Hematopoietic multipotent progenitor cell treated with erythropoietin and hydrocortisone succinate and interleukin-3 and kit ligand, for 15 days (in vitro differentiated cells): ENCODE measurements around the gene ADAM19.

Experiments
- DNase-seq: peaks from one replicate; pipeline ENCODE4 v3.0.0-alpha.2; 2015; ENCODE audit warnings: low spot score

The ADAM19 gene

GRCh38 chr5:157596487-157596886 is 20.9 kb upstream of the ADAM19 start:
- no peak for DNase-seq

GRCh38 chr5:157594675-157595459 is 19.3 kb upstream of the ADAM19 start:
- no peak for DNase-seq

- DNase-seq, result no peak
Observed at GRCh38 chr5:157594257-157594656, 18.7 kb upstream of the ADAM19 start.

GRCh38 chr5:157593052-157593757 is 17.6 kb upstream of the ADAM19 start:
- DNase-seq, result no peak

- no peak for DNase-seq
Observed at GRCh38 chr5:157592594-157592993, 17.0 kb upstream of the ADAM19 start.

- DNase-seq, result no peak
Observed at GRCh38 chr5:157590478-157590877, 14.9 kb upstream of the ADAM19 start.

- no peak for DNase-seq
Observed at GRCh38 chr5:157584628-157585027, 9.1 kb upstream of the ADAM19 start.

- no peak for DNase-seq
Observed at GRCh38 chr5:157582731-157583620, 7.4 kb upstream of the ADAM19 start.

GRCh38 chr5:157581901-157582300 is 6.3 kb upstream of the ADAM19 start:
- no peak for DNase-seq

GRCh38 chr5:157578079-157578780 is 2.7 kb upstream of the ADAM19 start:
- DNase-seq, result no peak

GRCh38 chr5:157576678-157577077 is 1.1 kb upstream of the ADAM19 start:
- no peak for DNase-seq

- no peak for DNase-seq
Observed at GRCh38 chr5:157574456-157575380, 857 bp downstream of the ADAM19 start.

GRCh38 chr5:157571357-157571827 is 4.2 kb downstream of the ADAM19 start:
- no peak for DNase-seq

- DNase-seq, result no peak
Observed at GRCh38 chr5:157570531-157571200, 4.9 kb downstream of the ADAM19 start.

GRCh38 chr5:157568720-157569119 is 6.9 kb downstream of the ADAM19 start:
- no peak for DNase-seq

- DNase-seq, result no peak
Observed at GRCh38 chr5:157568222-157568621, 7.4 kb downstream of the ADAM19 start.

- no peak for DNase-seq
Observed at GRCh38 chr5:157566902-157567489, 8.6 kb downstream of the ADAM19 start.

GRCh38 chr5:157563929-157564716 is 11.5 kb downstream of the ADAM19 start:
- no peak for DNase-seq
